M059J (cell line): ENCODE measurements around the gene SMIM8. TPM values are rescaled to one million over a fixed set of nuclear protein-coding genes. Genes with fewer than 3 reads are reported as not detected.

Source experiments
- DNase-seq: peaks from one replicate; pipeline ENCODE4 v3.0.0-alpha.2; 2012; ENCODE audit warnings: low read depth
- total RNA-seq: library from RNA; depleted of rRNA; stranded (reverse); fragments of >200 nt; shearing (Covaris generic); gene quantifications from 2 replicates; pipeline ENCODE4 v1.2.3, GENCODE V29; 2014

SMIM8 gene
- total RNA-seq, 1 experiment from 2014 or later: 3.9 TPM

DNA sequence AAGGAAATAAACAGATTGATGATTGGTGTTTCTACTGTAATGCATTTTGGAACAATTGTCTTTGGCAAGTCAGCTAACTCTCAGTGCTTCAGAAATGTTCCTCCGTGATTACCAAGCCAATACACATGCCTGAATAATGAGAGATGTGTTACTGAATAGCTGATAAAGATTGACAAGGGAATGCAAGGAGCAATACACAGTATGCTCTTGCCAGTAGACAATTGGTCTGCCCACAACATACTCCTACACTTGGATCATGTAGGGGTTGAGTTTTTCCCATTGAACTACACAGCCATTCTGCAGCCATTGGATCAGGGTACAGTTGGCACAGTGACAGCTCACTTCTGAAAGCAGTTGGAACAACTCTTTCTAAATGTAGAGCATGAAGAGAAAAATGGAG, 12.3 kb downstream of the SMIM8 start:
- no peak for DNase-seq

DNA sequence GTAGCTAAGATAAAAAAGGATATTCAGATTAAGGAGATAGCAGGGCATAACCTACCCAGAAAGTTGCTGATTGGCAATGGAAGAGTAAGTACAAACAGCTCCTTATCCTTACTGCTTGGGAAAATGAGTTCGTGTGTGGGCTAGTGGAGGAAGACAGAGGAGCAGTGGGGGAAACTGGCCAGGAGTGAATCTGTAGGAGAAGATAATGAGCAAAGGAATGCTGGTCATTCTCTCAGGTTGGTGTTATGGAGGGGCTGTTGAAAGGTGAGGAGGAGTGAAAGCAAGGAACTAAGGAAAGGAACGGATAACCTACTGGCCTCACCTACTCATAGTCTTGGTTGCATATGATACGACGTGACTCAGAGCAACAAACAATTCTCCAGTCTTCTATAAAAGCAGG, 14.0 kb downstream of the SMIM8 start:
- no peak for DNase-seq

DNA sequence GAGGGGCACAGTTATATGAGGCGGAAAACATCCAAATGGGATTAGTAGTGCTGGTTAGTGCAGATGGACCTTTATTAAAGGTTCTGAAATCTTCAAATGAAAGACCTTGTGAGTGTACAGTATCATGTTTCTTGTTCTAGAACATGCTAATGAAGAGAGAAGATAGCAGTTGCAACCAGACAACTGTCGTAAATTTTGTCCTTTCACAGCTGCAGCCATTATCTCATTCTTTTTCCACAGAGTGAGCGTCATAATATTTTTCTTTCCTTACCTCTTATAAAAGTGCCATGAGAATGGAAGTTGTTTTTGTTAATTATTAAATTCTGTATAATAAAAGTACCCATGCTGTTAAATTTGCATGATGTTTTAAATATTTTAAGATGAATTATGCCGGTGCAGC, 17.8 kb downstream of the SMIM8 start:
- DNase-seq: no peak

DNA sequence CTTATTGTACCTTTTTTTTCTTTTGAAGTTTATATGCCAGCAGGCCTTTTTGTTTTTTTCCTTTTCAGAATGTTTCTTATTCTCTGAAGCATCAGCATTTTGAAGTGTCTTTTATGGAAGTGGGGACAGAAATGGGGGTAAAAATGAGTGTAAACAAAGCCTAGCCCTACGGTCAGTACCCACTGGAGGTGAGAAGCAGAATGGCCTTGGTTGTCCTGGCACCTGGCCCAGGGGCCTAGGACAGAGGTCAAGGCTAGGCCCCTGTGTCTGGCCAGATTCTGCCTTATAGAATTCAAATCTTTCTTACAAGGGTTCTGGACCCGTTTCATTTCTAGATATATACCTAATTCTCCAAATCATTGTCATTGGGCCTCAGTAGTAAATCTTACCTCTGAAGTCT, 18.8 kb downstream of the SMIM8 start:
- no peak for DNase-seq

DNA sequence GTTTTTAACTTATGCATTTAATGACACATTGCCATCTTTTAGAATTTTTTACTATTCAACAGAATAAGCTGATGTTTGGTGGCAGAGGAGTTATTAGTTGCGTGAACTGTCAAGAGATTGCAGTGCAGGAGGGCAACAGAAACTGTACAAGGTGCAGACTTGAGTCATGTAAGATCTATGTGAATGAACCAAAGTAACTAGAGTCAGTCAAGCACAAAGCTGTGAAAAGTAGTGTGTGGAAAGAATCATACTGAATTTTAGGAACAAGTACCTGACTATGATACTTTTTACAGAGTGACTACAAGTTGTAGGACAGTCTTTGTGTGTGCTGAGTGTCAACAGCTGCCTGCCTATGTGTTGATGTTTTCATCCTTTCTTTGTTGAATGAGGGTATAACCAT, 19.5 kb downstream of the SMIM8 start:
- no peak for DNase-seq

DNA sequence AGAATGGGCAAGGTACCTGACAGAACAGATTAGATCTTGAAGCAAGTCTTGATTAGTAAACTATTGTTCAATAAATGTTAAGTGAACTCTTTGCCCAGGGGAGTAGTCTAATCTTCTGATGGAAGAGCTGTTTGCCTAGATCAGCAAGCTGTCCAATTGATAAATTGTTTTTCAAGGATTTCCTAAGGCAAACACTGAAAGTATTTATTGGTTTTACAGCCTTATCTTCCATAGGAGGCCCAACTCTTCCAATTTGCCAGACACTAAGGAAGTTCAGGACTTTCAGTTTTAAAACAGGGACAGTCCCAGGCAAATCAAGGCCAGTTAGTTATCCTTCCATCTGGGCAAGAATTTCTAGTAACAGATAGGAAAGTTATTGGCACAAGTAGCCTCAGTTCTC, 20.4 kb downstream of the SMIM8 start:
- DNase-seq: no peak

DNA sequence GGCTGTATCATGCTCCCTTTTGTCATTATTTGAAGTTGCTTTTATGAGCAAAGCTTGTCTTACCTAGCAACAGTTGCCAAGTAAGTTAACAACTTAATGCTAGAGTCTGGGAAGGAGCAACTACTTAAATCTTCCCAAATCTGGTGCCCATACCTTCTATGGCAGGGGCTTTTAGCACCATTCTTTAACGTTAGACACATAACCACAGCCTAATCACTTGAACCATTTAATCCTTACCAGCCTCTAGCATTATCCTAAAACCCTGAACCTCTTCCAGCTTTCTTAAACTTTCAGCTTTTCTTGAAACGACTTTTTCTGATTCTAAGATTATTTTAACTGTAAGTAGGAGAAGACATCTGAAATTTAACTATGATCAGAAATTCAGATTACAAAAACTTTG, 22.3 kb downstream of the SMIM8 start, which contains the start of gene C6orf163:
C6orf163 (plus strand) TSS at position 83 of the 400 bp plus-strand sequence; CDS start at position 370, 287 bp downstream.
- DNase-seq: no peak

DNA sequence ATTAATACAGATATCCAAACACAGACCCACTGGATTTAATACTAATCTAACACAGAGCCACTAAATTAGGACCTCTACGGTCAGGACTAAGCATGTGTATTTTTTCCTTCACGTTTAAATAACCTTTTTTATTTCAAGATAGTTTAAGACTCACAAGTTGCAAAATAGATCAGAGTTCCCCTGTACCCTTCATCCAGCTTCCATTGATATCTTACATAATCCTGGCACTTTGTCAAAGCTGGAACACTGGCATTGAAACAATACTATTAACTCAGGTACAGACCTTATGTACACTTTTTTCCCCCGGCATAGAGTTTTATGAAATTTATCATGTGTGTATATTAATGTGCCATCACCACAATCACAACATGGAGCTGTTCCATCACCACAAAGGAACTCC, 24.3 kb downstream of the SMIM8 start:
- no peak for DNase-seq

DNA sequence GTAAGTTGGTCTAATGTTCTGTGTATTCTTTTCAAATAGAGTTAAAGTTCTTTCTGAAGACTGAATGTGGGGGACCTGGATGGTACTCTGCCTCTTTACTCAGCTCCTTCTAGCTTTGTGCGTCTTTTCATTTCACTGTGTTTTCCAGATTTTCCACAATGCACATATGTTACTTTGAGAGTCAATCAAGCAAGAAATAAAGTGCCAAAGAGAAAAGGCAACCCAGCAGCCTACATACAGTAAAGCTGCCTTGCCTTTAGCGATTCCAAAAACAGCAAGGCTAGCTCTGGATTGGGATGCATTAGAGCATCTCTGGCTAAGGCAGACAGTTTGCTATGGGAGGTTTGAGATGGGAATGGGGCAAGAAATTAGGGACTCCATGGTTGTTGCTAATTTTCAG, 27.5 kb downstream of the SMIM8 start:
- DNase-seq: no peak

DNA sequence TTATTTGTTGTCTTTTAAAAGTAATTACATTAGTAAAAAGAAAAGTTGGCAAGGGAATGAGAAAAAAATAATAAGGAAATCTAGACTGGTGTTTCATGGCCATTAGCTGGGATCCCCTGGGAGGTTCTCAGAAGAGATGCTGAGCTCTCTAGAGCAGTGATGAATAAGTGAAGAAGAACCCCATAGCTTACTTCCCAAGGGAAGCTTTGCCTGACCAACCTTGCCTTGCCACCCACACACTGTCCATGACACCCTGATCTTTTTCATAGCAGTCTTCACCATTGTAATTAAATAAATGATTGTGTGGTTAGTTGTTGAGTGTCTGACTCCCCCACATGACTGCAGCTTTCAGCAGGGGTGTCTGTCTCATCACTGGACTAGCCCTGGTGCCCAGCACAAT, 28.1 kb downstream of the SMIM8 start:
- no peak for DNase-seq

DNA sequence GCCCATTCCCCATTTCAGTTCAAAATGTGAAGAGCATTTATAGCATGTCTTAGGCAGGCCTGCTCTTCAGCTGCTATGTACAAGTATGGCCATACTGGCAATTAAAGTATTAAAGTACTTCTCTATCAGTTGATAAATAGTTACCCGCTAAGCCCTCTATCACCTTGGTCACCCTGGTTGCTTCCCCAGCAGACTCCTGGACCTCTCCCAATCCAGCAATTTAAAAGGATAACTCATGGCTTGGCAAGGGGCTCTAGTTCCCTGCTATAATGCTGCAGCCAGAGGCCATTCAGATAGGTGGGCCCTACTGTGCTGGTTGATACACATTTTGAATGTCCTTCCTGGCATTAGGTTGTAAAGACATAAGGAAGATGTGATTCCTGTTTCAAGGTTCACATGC, 29.2 kb downstream of the SMIM8 start:
- DNase-seq: no peak

DNA sequence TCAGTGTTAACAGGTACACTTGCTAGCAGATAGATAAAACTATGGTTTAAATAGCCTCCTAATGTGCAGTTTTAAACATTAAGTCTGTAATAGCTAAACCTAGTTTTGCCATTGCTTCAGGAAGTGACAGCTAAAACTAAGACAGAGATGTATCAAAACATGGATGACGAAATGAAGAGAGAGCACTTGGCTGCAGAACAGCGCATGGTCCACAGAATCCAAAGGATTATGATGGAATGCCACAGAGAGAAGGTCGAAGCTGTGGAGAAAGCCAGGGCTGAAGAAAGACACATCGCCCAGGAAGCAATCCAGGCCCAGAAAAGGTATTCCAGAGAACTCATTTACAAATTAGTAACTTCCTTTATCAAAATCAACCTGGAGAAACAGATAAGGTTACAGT, 33.8 kb downstream of the SMIM8 start:
- DNase-seq: no peak

DNA sequence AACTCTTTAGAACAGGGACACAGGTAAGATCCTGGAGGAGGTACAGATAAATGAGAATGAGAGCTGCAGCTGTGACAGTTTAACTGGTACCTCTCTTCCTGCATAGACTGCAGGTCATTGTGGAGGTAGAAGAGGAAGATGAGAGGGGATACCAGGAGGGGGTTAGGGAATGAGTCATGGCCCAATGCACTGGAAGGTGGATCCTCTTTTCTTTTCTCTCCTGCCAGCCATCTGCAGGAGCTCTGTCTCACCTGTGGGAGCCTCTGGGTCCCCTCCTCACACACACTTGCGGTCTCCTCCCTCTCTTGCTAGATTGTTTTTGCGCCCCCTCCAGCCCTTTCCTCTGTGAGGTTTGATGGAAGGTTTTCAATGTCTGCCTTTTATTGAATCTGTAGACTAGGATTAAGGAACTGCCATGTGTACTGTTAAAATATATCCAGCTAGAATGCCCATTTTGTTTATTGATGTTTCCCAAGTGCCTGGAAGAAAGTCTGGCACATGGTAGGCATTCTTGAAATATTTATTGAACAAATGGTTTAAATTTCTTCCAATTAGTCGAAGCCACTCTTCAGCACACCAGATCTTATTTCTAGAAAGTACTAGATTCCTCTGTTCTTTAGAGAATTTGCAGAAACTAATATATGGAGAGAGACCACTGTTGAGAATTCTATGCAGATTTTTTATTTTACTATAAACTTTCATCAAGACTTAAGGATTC, 35.2 kb downstream of the SMIM8 start:
- no peak for DNase-seq

DNA sequence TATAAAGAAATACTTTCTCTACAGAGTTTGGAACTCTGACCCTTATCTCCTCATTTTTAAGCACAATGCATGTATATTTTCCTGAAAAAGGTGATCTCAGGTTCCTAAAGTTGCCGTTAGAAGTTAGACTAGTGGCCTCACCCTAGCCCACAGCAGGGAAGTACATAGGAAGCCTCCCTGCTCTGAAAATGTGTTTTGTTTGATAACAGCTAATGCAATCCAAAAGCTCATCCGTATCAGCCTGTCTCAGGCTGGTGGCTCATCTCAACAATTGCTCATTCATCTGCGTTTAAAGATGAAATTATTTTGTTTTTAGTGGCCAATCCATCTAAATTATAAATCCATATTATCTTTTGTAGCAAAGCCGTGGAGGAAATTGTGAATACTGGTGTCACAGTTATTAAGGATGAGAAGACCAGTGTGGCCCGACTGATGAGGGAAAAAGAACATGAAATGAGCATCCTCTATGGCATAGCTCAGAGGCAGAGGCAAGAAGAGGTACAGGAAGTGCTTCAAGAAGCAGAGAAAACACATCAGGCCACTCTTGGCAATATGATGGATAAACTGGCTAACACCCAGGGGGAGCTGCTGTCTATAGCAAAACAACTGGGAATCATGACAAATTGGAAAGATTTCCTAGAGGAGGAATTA, 42.3 kb downstream of the SMIM8 start:
- DNase-seq: no peak

DNA sequence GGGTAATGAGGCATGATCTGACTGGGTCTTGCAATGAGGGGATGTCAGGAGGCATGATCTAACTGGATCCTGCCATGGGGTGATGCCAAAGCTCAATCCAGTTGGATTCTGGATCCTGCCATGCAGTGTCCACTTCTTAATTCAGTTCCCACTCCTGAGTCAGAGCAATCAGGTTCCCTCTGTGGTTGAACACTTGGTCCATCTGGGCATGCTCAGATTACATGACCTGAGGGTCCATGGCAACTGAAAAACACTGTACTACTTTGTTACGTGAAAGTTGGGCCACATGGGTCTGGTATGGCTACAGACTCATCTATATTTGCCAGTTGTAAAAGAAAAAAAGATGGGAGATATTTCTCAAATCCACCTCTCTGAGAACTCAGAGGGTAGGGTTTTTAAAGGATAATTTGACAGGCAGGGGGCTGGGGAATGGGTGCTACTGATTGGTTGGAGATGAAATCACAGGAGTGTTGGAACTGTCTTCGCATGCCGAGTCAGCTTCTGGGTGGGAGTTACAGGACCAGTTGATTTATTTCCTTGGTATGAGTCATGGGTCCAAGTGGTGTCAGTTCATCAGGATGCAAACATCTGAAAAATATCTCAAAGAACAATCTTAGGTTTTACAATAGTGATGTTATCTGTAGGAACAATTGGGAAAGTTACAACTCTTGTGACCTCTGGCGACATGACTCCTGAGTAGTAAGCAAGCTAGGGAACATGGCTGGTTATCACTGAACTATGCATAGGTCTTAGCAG, 43.9 kb downstream of the SMIM8 start:
- DNase-seq: peak; percentile 37

DNA sequence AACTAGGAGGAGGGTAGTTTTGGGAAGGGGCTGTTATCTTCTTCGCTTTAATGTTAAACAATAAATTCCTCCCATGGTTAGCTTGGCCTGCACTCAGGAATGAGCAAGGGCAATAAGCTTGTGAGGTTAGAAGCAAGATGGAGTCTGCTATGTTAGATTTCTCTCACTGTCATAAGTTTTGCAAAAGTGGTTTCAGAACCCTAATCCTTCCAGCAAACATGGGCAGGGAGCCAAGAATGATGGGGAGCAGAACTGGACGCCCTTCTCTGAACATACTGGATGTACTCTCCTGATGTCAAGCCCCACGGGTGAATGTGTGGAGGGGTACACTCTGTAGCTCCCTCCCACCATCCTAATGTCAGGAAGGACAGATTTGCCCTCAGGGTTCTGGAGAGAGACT, 44.5 kb downstream of the SMIM8 start:
- DNase-seq: no peak

DNA sequence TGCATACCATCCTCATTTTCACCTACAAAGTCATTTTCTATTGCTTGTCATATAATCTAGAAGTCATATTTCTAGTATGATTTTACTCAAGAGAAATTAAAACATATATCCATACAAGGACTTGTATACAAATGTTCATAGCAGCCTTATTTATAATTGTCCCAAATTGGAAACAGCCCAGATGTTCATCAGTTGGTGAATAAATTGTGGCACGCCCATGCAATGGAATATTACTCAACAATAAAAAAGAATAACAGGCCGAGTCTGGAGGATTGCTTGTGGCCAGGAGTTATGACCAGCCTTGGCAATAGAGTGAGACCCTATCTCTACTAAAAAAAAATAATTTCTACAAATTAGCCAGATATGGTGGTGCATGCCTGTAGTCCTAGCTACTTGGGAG, 51.0 kb downstream of the SMIM8 start:
- DNase-seq: no peak

DNA sequence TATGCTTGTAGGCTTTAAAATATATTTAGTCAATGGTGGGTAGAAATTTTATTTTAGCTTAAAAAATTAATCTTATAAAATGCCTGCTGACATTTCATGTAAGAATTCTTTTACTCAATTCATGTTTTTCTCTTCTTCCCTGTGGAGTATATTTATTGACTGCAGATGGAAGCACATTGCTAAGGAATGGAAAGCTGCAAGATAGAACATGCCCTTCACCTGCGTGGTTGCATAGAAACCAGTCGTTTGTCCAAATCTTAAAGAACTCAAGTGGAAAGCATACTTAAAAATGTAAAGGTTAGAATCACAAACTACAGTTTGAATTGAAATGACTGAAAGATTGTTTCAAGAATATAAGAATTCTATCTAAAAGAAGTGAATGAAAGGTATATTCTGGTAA, 52.9 kb downstream of the SMIM8 start:
- no peak for DNase-seq

DNA sequence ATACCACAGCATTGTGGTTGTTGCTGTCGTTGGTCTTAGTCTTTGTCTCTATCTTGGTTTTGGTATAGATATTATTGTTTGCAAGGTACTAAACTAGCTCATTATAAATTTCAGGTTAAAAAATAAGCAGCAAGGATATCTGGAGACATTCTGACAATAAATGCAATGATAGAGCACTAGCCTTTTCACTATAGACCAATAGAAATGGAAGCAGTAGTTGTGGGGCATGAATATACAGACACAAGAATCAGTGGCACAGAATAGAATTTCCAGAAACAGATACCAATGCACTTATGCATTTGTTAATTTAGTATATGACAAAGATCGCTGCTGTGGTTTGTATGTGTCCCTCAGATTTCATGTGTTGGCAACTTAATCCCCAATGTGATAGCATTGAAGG, 54.3 kb downstream of the SMIM8 start:
- DNase-seq: no peak

DNA sequence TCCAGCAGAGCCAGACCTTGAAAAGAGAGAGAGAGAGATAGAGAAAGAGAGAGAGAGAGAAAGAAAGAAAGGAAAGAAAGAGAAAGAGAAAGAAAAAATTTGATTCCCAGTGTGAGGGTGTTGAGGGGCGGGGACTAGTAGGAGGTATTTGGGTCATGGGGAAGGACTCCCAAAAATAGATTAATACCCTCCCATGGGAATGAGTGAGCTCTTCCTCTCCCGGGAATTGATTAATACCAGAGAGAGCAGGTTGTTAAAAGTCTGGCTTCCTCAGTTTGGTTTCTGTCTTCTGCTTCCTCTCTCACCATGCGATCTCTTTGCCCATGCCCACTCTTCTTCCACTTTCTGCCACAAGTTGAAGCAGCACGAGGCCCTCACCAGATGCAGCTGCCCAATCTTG, 56.6 kb downstream of the SMIM8 start:
- DNase-seq: no peak

DNA sequence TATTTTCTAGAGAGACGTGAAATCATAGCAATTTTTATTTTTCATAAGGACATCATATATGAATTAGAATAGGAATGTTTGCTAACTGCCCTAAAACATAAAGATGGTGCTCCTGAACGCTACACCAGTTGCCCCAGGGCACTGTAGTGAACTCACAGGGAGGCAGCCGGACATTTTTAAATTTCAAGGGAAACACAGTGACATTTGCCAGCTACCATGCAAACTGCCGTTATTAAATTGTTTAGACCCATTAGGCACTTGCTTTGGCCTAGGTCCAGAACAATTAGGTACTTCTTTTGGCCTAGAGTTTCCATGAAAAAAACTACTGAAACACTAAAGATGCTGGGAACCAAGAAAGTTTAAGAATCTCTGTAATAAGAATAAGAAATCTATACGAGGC, 60.5 kb downstream of the SMIM8 start:
- no peak for DNase-seq

DNA sequence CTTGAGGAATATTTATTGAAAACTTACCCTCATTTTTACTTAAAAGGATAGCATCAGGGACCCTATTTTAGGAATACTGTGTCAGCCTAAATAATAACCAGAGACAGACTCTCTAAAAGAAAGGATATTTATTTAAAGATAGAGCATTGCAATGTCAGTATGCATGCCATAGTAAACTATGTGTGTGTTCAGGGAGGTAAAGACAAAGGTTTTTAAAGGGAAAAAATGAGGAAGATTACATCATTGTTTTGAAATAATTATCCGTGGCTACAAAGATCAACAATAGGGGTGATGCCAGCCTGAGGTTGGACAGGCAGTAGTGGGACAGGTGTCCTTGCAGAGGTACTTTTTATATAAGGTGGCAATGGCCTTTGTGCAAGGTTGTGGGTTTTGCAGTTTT, 61.6 kb downstream of the SMIM8 start:
- DNase-seq: no peak

DNA sequence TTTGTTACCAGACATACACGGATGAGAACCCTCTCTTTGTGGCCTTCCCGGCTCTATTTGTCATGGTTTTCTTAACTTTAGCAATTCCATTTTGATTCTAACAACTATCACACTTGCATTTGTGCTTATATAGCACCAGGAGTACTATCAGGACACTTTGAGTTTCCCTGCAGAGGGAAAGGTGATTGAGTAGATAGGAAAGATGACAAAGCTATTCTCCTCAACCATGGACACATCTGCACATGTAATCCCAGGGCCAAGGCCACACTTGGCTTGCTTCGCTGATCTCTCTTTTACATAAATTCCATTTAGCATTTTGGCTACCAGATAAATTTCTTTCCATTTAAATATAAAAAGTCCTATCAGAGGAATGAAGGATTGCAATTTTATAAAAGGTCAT, 62.1 kb downstream of the SMIM8 start:
- DNase-seq: no peak
